Measurements from ENCODE around the gene SULT1A2.

The SULT1A2 gene

GRCh38 chr16:28592979-28593553, 3.8 kb downstream of the SULT1A2 start:
- Histone ChIP-seq H3K36me3 (ENCODE audit: insufficient read depth, low read length) (peaks cover 16% of the 10 kb centered on the region; the same call in 1 of the 2 replicates), H3F3A (ENCODE audit: insufficient read depth, low read length) (no peaks in the 10 kb centered on the region), H3K79me2 (ENCODE audit: insufficient read depth, low read length) (no peaks in the 10 kb centered on the region), H2AFZ (ENCODE audit: low read length) (no peak overlapping the region), H3K4me1 (ENCODE audit: insufficient read depth, low read length, severe bottlenecking) (peaks cover 11% of the 10 kb centered on the region), H3K4me3 (ENCODE audit: low read depth, low read length, poor library complexity, severe bottlenecking) (no peak overlapping the region), H4K20me1 (ENCODE audit: insufficient read depth, low read length) (no peaks in the 10 kb centered on the region), H3K9ac (ENCODE audit: low read length) (no peak overlapping the region), H3K27me3 (ENCODE audit: insufficient read depth, low read length) (no peaks in the 10 kb centered on the region), H3K4me2 (ENCODE audit: low read length) (no peak overlapping the region), H3K9me3 (ENCODE audit: low read length) (no peaks in the 10 kb centered on the region), H3K27ac (ENCODE audit: low read depth, low read length, poor library complexity, severe bottlenecking) (no peak overlapping the region), H3K9me2 (ENCODE audit: low read depth, low read length) (no peaks in the 10 kb centered on the region)
- no peak for TF ChIP-seq CTCF (IDR thresholded peaks at IDR 0.05; ENCODE audit: low read length)
- no peak for TF ChIP-seq EZH2 (IDR thresholded peaks at IDR 0.05; ENCODE audit: borderline replicate concordance, low read length)

DNA sequence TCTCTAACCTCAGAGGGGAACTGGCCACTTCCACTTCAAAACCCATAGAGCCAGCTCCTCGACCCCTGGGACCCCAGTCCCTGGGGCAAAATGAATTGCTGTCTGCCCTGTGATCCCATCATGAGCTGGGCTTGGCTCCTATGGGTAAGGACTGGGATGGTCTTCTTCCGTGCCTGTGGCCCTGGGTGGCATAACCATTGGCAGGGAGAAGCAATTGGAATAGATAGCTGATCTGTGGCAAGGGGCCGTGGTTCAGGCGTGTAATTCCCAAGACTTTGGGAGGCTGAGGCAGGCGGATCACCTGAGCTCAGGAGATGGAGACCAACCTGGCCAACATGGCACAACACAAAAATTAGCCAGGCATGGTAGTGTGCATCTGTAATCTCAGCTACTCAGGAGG, 4.3 kb downstream of the SULT1A2 start:
- Histone ChIP-seq H3K9me2 (ENCODE audit: low read depth, low read length) (no peaks in the 10 kb centered on the region), H3F3A (ENCODE audit: insufficient read depth, low read length) (no peaks in the 10 kb centered on the region), H3K4me2 (ENCODE audit: low read length) (no peak overlapping the region), H3K9me3 (ENCODE audit: low read length) (no peaks in the 10 kb centered on the region), H3K27me3 (ENCODE audit: insufficient read depth, low read length) (no peaks in the 10 kb centered on the region), H3K27ac (ENCODE audit: low read depth, low read length, poor library complexity, severe bottlenecking) (no peak overlapping the region), H3K4me3 (ENCODE audit: low read depth, low read length, poor library complexity, severe bottlenecking) (no peak overlapping the region), H4K20me1 (ENCODE audit: insufficient read depth, low read length) (no peaks in the 10 kb centered on the region), H3K4me1 (ENCODE audit: insufficient read depth, low read length, severe bottlenecking) (peaks cover 6% of the 10 kb centered on the region), H3K79me2 (ENCODE audit: insufficient read depth, low read length) (no peaks in the 10 kb centered on the region), H3K9ac (ENCODE audit: low read length) (no peak overlapping the region), H2AFZ (ENCODE audit: low read length) (no peak overlapping the region), H3K36me3 (ENCODE audit: insufficient read depth, low read length) (peaks cover 16% of the 10 kb centered on the region; the same call in 1 of the 2 replicates)
- TF ChIP-seq CTCF (IDR thresholded peaks at IDR 0.05; ENCODE audit: low read length) (no peak), EZH2 (IDR thresholded peaks at IDR 0.05; ENCODE audit: borderline replicate concordance, low read length) (no peak)

- Histone ChIP-seq H3K4me1 (ENCODE audit: insufficient read depth, low read length, severe bottlenecking) (no peaks in the 10 kb centered on the region), H3K9me3 (ENCODE audit: low read length) (no peaks in the 10 kb centered on the region), H3K9ac (ENCODE audit: low read length) (no peak overlapping the region), H3K27me3 (ENCODE audit: insufficient read depth, low read length) (no peaks in the 10 kb centered on the region), H4K20me1 (ENCODE audit: insufficient read depth, low read length) (no peaks in the 10 kb centered on the region), H2AFZ (ENCODE audit: low read length) (no peak overlapping the region), H3K9me2 (ENCODE audit: low read depth, low read length) (no peaks in the 10 kb centered on the region), H3K36me3 (ENCODE audit: insufficient read depth, low read length) (peaks cover 21% of the 10 kb centered on the region; the same call in 1 of the 2 replicates), H3K79me2 (ENCODE audit: insufficient read depth, low read length) (no peaks in the 10 kb centered on the region), H3K4me3 (ENCODE audit: low read depth, low read length, poor library complexity, severe bottlenecking) (no peak overlapping the region), H3F3A (ENCODE audit: insufficient read depth, low read length) (no peaks in the 10 kb centered on the region), H3K27ac (ENCODE audit: low read depth, low read length, poor library complexity, severe bottlenecking) (no peak overlapping the region), H3K4me2 (ENCODE audit: low read length) (no peak overlapping the region)
- no peak for TF ChIP-seq EZH2 (IDR thresholded peaks at IDR 0.05; ENCODE audit: borderline replicate concordance, low read length)
- TF ChIP-seq CTCF (IDR thresholded peaks at IDR 0.05; ENCODE audit: low read length): no peak
Observed at GRCh38 chr16:28591355-28591754, 5.5 kb downstream of the SULT1A2 start.

All from OCI-LY1 (cell line).